Natural killer cell (primary cell): ENCODE data around the gene GRM5. TPM values are rescaled to one million over a fixed set of nuclear protein-coding genes. Genes with fewer than 3 reads are reported as not detected.

Source experiments
- ATAC-seq, 3 donors: fragments of 150-1000 bp in 2 of 3; fragments of 200-7000 bp in 1 of 3; cut with Tn5 transposase; 1 replicate in 1 of 3; 2 replicates in 2 of 3; pipeline ENCODE4 v1.10.0; 2021; ENCODE audit warnings: mild to moderate bottlenecking in 2 of 3, moderate library complexity in 2 of 3
- DNase-seq, 2 donors: peaks; one replicate each; pipeline versions ENCODE4 v3.0.0 to v3.0.0-alpha.2; 2013 to 2021; ENCODE audit warnings: mixed read lengths in 1 of 2
- H3K27ac ChIP-seq: one replicate; pipeline ENCODE4 v1.5.1; 2013; ENCODE audit warnings: mild to moderate bottlenecking, low read length
- H3K27me3 ChIP-seq: one replicate; pipeline ENCODE4 v1.6.1; 2013; ENCODE audit warnings: low read length; ENCODE audit not compliant: control insufficient read depth, insufficient read depth
- H3K36me3 ChIP-seq: one replicate; pipeline ENCODE4 v1.6.1; 2013; ENCODE audit warnings: low read length; ENCODE audit not compliant: control insufficient read depth, insufficient read depth
- H3K4me1 ChIP-seq: one replicate; pipeline ENCODE4 v1.6.1; 2013; ENCODE audit warnings: low read length; ENCODE audit not compliant: control insufficient read depth, insufficient read depth
- H3K4me3 ChIP-seq: one replicate; pipeline ENCODE4 v1.5.1; 2013; ENCODE audit warnings: low read length
- H3K9me3 ChIP-seq: one replicate; pipeline ENCODE4 v1.6.1; 2013; ENCODE audit warnings: low read length; ENCODE audit not compliant: control insufficient read depth, insufficient read depth
- H3K27ac Mint-ChIP-seq, 2 donors: one replicate each; pipeline ENCODE4 v1.8.0; 2022; ENCODE audit warnings: mild to moderate bottlenecking in 2 of 2, mixed read lengths in 2 of 2, moderate library complexity in 1 of 2
- H3K27me3 Mint-ChIP-seq, 2 donors: one replicate each; pipeline ENCODE4 v1.8.0; 2022; ENCODE audit warnings: low read depth in 2 of 2, mixed read lengths in 2 of 2
- H3K36me3 Mint-ChIP-seq: one replicate; pipeline ENCODE4 v1.8.0; 2022; ENCODE audit warnings: mixed read lengths
- H3K4me1 Mint-ChIP-seq, 2 donors: one replicate each; pipeline ENCODE4 v1.8.0; 2022; ENCODE audit warnings: mixed read lengths in 2 of 2
- H3K4me3 Mint-ChIP-seq: one replicate; pipeline ENCODE4 v1.8.0; 2022; ENCODE audit warnings: mild to moderate bottlenecking, moderate library complexity, mixed read lengths
- H3K9me3 Mint-ChIP-seq, 2 donors: one replicate each; pipeline ENCODE4 v1.8.0; 2022; ENCODE audit warnings: mixed read lengths in 2 of 2
- CTCF ChIP-seq: fragments of 200-600 bp; IDR thresholded peaks from one replicate; pipeline ENCODE4 v1.8.0; 2022; ENCODE audit warnings: antibody characterized with exemption
- WGBS: methylation state at CpG from one replicate; pipeline ENCODE4 v1.1.7; 2013; ENCODE audit warnings: missing lambda C conversion rate; ENCODE audit not compliant: insufficient coverage; 5-methylcytosine and 5-hydroxymethylcytosine counted together
- intact Hi-C: fragments of 100-400 bp; cut with micrococcal nuclease; formaldehyde crosslinking; loops from one replicate; pipeline ENCODE4 v1.14.2; 2022
- total RNA-seq, 4 donors: library from RNA; stranded (reverse); fragments of 120-200 nt in 1 of 4; gene quantifications; one replicate each; pipeline versions ENCODE4 v1.2.3 to v1.2.4, GENCODE V29; 2013 to 2022

Gene GRM5
- total RNA-seq, 3 donors from 2014 or later (not counting 1 experiment from before 2014, with no cell fraction given) = not detected

- H3K4me1 ChIP-seq = no peaks in the 10 kb centered on the region
- no peaks in the 10 kb centered on the region for H3K27me3 ChIP-seq
- Mint-ChIP-seq H3K4me1 (peaks cover 0 to 6% of the 10 kb centered on the region in 2 donors), H3K9me3 (no peaks in the 10 kb centered on the region), H3K27me3 (no peaks in the 10 kb centered on the region), H3K36me3 (no peaks in the 10 kb centered on the region), H3K4me3 (no peak overlapping the region), H3K27ac (no peak overlapping the region)
- H3K27ac ChIP-seq = no peak overlapping the region
- no peaks in the 10 kb centered on the region for H3K36me3 ChIP-seq
- intact Hi-C loops = no loop called here
- H3K4me3 ChIP-seq = no peak overlapping the region
- no peak for DNase-seq
- 92% methylated on average over 1 of the region's 3 CpGs for WGBS
- no peak for ATAC-seq
- no peak for TF ChIP-seq CTCF
- no peaks in the 10 kb centered on the region for H3K9me3 ChIP-seq
Measured at GRCh38 chr11:88656283-88656682, 409.5 kb downstream of the GRM5 start.

GRCh38 chr11:88655656-88656055 lies 410.1 kb downstream of the GRM5 start:
- ATAC-seq (no peak), DNase-seq (no peak)
- Mint-ChIP-seq H3K4me1 (peaks cover 0 to 6% of the 10 kb centered on the region in 2 donors), H3K27me3 (no peaks in the 10 kb centered on the region), H3K9me3 (peaks cover 0 to 2% of the 10 kb centered on the region in 2 donors), H3K27ac (no peak overlapping the region), H3K36me3 (no peaks in the 10 kb centered on the region), H3K4me3 (no peak overlapping the region)
- no peaks in the 10 kb centered on the region for H3K4me1 ChIP-seq
- H3K27ac ChIP-seq = no peak overlapping the region
- TF ChIP-seq CTCF = no peak
- no peaks in the 10 kb centered on the region for H3K27me3 ChIP-seq
- H3K9me3 ChIP-seq = no peaks in the 10 kb centered on the region
- no peak overlapping the region for H3K4me3 ChIP-seq
- no peaks in the 10 kb centered on the region for H3K36me3 ChIP-seq
- intact Hi-C loops = no loop called here

GRCh38 chr11:88655196-88655595 lies 410.6 kb downstream of the GRM5 start:
- Histone ChIP-seq H3K36me3 (no peaks in the 10 kb centered on the region), H3K4me3 (no peak overlapping the region), H3K4me1 (no peaks in the 10 kb centered on the region), H3K27me3 (no peaks in the 10 kb centered on the region), H3K9me3 (no peaks in the 10 kb centered on the region), H3K27ac (no peak overlapping the region)
- Mint-ChIP-seq H3K27ac (no peak overlapping the region), H3K4me1 (peaks cover 0 to 6% of the 10 kb centered on the region in 2 donors), H3K27me3 (no peaks in the 10 kb centered on the region), H3K9me3 (peaks cover 0 to 2% of the 10 kb centered on the region in 2 donors), H3K4me3 (no peak overlapping the region), H3K36me3 (no peaks in the 10 kb centered on the region)
- DNase-seq (no peak), ATAC-seq (no peak)
- no peak for TF ChIP-seq CTCF
- intact Hi-C loops = no loop called here
- WGBS = 80% methylated on average over 2 of the region's 3 CpGs

- intact Hi-C loops = no loop called here
- no peak for ATAC-seq
Measured at GRCh38 chr11:88651556-88651955, 414.2 kb downstream of the GRM5 start.

More at GRCh38 chr11:88651556-88651955, 414.2 kb downstream of the GRM5 start:
- Mint-ChIP-seq H3K36me3 (no peaks in the 10 kb centered on the region), H3K9me3 (peaks cover 0 to 2% of the 10 kb centered on the region in 2 donors), H3K4me1 (no peaks in the 10 kb centered on the region), H3K27me3 (no peaks in the 10 kb centered on the region), H3K27ac (no peak overlapping the region), H3K4me3 (no peak overlapping the region)
- no peak for TF ChIP-seq CTCF
- no peak for DNase-seq
- no peaks in the 10 kb centered on the region for H3K4me1 ChIP-seq
- no peak overlapping the region for H3K27ac ChIP-seq
- H3K4me3 ChIP-seq = no peak overlapping the region
- H3K27me3 ChIP-seq = no peaks in the 10 kb centered on the region
- H3K36me3 ChIP-seq = no peaks in the 10 kb centered on the region
- no peaks in the 10 kb centered on the region for H3K9me3 ChIP-seq
- 38% methylated on average over 1 of the region's 2 CpGs for WGBS
